SK-N-SH (cell line): ENCODE measurements around the gene HSPE1. TPM values are rescaled to one million over a fixed set of nuclear protein-coding genes. Genes with fewer than 3 reads are reported as not detected.
A peak's percentile ranks its signal among the peaks of the same experiment; 100 is the strongest.

ENCODE experiments used
- CTCF ChIA-PET: fragments of 300-600, 350-600 bp; formaldehyde crosslinking; extraction: SDS; loops from one replicate; lab custom pipeline; 2021; lab: Yijun Ruan, JAX
- POLR2A ChIA-PET: fragments of 350-600 bp; sonication (Branson Sonifier 250); formaldehyde crosslinking; extraction: SDS; loops from one replicate; lab custom pipeline; 2020; ENCODE audit warnings: antibody characterized with exemption, inconsistent platforms; lab: Yijun Ruan, JAX
- DNase-seq: peaks from one replicate; pipeline ENCODE4 v3.0.0; 2012
- H2AFZ ChIP-seq: fragments of 200-600 bp; sonication (generic); 2 replicates; pipeline ENCODE4 v1.8.1; 2016; ENCODE audit warnings: antibody characterized with exemption, mild to moderate bottlenecking, low read depth
- H3F3A ChIP-seq: fragments of 200-600 bp; sonication (generic); replicated peaks from 2 replicates; pipeline ENCODE3; 2016; ENCODE audit warnings: antibody characterized with exemption, mild to moderate bottlenecking; ENCODE audit not compliant: insufficient read depth
- H3K27ac ChIP-seq, 2 experiments: fragments of 200-500 bp in 1 of 2; fragments of 200-600 bp in 1 of 2; sonication (Bioruptor generic) in 1 of 2; sonication (generic), shearing (Covaris generic) in 1 of 2; 2 replicates each; pipeline versions ENCODE4 v1.5.1 to v1.6.1; 2014 to 2016; ENCODE audit warnings: low read depth in 2 of 2, inconsistent platforms in 1 of 2, low read length in 1 of 2, mild to moderate bottlenecking in 1 of 2, mixed read lengths in 1 of 2
- H3K27me3 ChIP-seq: fragments of 200-600 bp; sonication (generic), shearing (Covaris generic); 2 replicates; pipeline ENCODE4 v1.6.1; 2016; ENCODE audit warnings: mixed run types; ENCODE audit not compliant: insufficient read depth
- H3K36me3 ChIP-seq, 2 experiments: fragments of 200-500 bp in 1 of 2; fragments of 200-600 bp in 1 of 2; sonication (Bioruptor generic) in 1 of 2; sonication (generic) in 1 of 2; replicated peaks in 1 of 2; 2 replicates each; pipeline versions ENCODE3 to v1.5.1; 2014 to 2016; ENCODE audit warnings: low read length in 1 of 2, mild to moderate bottlenecking in 1 of 2; ENCODE audit not compliant: insufficient read depth in 2 of 2, control insufficient read depth in 1 of 2
- H3K4me1 ChIP-seq, 2 experiments: fragments of 200-500 bp in 1 of 2; fragments of 200-600 bp in 1 of 2; sonication (Bioruptor generic) in 1 of 2; sonication (generic), shearing (Covaris generic) in 1 of 2; 2 replicates each; pipeline versions ENCODE4 v1.5.1 to v1.6.1; 2014 to 2016; ENCODE audit warnings: low read depth in 1 of 2, low read length in 1 of 2, mixed run types in 1 of 2; ENCODE audit not compliant: insufficient read depth in 2 of 2, control insufficient read depth in 1 of 2
- H3K4me2 ChIP-seq: fragments of 200-600 bp; sonication (generic), shearing (Covaris generic); 2 replicates; pipeline ENCODE4 v1.6.1; 2017; ENCODE audit warnings: mixed run types
- H3K4me3 ChIP-seq, 2 experiments: fragments of 200-500 bp in 1 of 2; fragments of 200-600 bp in 1 of 2; sonication (Bioruptor generic) in 1 of 2; sonication (generic), shearing (Covaris generic) in 1 of 2; 2 replicates each; pipeline versions ENCODE4 v1.5.1 to v1.8.1; 2014 to 2016; ENCODE audit warnings: low read depth in 2 of 2, inconsistent platforms in 1 of 2, low read length in 1 of 2, mild to moderate bottlenecking in 1 of 2, mixed read lengths in 1 of 2, moderate library complexity in 1 of 2
- H3K79me2 ChIP-seq: fragments of 200-600 bp; sonication (generic); 2 replicates; pipeline ENCODE4 v1.8.1; 2017; ENCODE audit warnings: mild to moderate bottlenecking; ENCODE audit not compliant: insufficient read depth
- H3K9ac ChIP-seq: fragments of 200-600 bp; sonication (generic); 2 replicates; pipeline ENCODE4 v1.6.1; 2017; ENCODE audit warnings: mixed run types
- H3K9me2 ChIP-seq: fragments of 200-600 bp; sonication (generic); 2 replicates; pipeline ENCODE4 v1.6.1; 2017; ENCODE audit warnings: mixed run types
- H3K9me3 ChIP-seq: fragments of 200-600 bp; sonication (generic); 2 replicates; pipeline ENCODE4 v1.6.1; 2017; ENCODE audit warnings: mixed run types, mild to moderate bottlenecking, moderate library complexity
- H4K20me1 ChIP-seq: fragments of 200-600 bp; sonication (generic); 2 replicates; pipeline ENCODE4 v1.6.1; 2017; ENCODE audit warnings: mild to moderate bottlenecking, mixed run types; ENCODE audit not compliant: insufficient read depth
- ELF1 ChIP-seq: IDR thresholded peaks from 2 replicates; pipeline ENCODE4 v1.4.0; 2012
- EP300 ChIP-seq, 2 experiments: IDR thresholded peaks; 2 replicates each; pipeline versions ENCODE4 v1.4.0 to v1.6.1; 2012; ENCODE audit warnings: borderline replicate concordance in 1 of 2, low read depth in 1 of 2, low read length in 1 of 2
- EZH2phosphoT487 ChIP-seq: fragments of 200-600 bp; sonication (generic); IDR thresholded peaks from 2 replicates; pipeline ENCODE4 v1.6.1; 2017; ENCODE audit warnings: low read depth, mixed run types, mild to moderate bottlenecking, antibody characterized with exemption, moderate library complexity, borderline replicate concordance
- FOSL2 ChIP-seq: IDR thresholded peaks from 2 replicates; pipeline ENCODE4 v1.4.0; 2012; ENCODE audit warnings: low read depth, mild to moderate bottlenecking, moderate library complexity, borderline replicate concordance
- GABPA ChIP-seq: IDR thresholded peaks from 2 replicates; pipeline ENCODE4 v1.4.0; 2012; ENCODE audit warnings: low read depth, mild to moderate bottlenecking
- IRF3 ChIP-seq: fragments of 150-350 bp; IDR thresholded peaks from 2 replicates; pipeline ENCODE4 v1.6.1; 2016; ENCODE audit warnings: mild to moderate bottlenecking, low read depth, low read length
- MEF2A ChIP-seq: IDR thresholded peaks from 2 replicates; pipeline ENCODE4 v1.4.0; 2012; ENCODE audit warnings: low read depth, borderline replicate concordance
- NFIC ChIP-seq: IDR thresholded peaks from 2 replicates; pipeline ENCODE4 v1.4.0; 2012; ENCODE audit warnings: borderline replicate concordance
- NRF1 ChIP-seq: IDR thresholded peaks from 2 replicates; pipeline ENCODE4 v1.6.1; 2012; ENCODE audit warnings: low read depth, mild to moderate bottlenecking, low read length
- POLR2AphosphoS5 ChIP-seq: IDR thresholded peaks from 2 replicates; pipeline ENCODE4 v1.6.1; 2012; ENCODE audit warnings: low read depth, low read length
- RCOR1 ChIP-seq: fragments of 150-350 bp; IDR thresholded peaks from 2 replicates; pipeline ENCODE4 v1.6.1; 2017; ENCODE audit warnings: antibody characterized with exemption, low read length
- RXRA ChIP-seq: IDR thresholded peaks from 2 replicates; pipeline ENCODE4 v1.4.0; 2012; ENCODE audit warnings: low read depth, mild to moderate bottlenecking, borderline replicate concordance
- SIN3A ChIP-seq: IDR thresholded peaks from 2 replicates; pipeline ENCODE4 v1.6.1; 2012; ENCODE audit warnings: low read depth, mild to moderate bottlenecking, low read length, moderate library complexity, borderline replicate concordance
- SMC3 ChIP-seq: IDR thresholded peaks from 2 replicates; pipeline ENCODE4 v1.6.1; 2012; ENCODE audit warnings: low read depth, low read length, improper control_type of control experiment
- TCF12 ChIP-seq: IDR thresholded peaks from 2 replicates; pipeline ENCODE4 v1.4.0; 2012
- TEAD4 ChIP-seq: IDR thresholded peaks from 2 replicates; pipeline ENCODE4 v1.4.0; 2012; ENCODE audit warnings: mild to moderate bottlenecking, borderline replicate concordance; ENCODE audit not compliant: insufficient read depth
- USF1 ChIP-seq: IDR thresholded peaks from 2 replicates; pipeline ENCODE4 v1.4.0; 2012; ENCODE audit warnings: low read depth, borderline replicate concordance
- ZBTB33 ChIP-seq: IDR thresholded peaks from 2 replicates; pipeline ENCODE4 v1.4.0; 2012; ENCODE audit warnings: low read depth, borderline replicate concordance
- WGBS: methylation state at CpG from one replicate; pipeline ENCODE4 v1.1.6; 2017; ENCODE audit warnings: low lambda C conversion rate; 5-methylcytosine and 5-hydroxymethylcytosine counted together
- polyA plus RNA-seq, 3 experiments: library from polyadenylated mRNA; depleted of rRNA; stranded (reverse); fragments of >200 nt; gene quantifications; 2 replicates each; pipeline ENCODE4 v1.2.3, GENCODE V29; 2012
- TF ChIP-seq, protein P1 (sequence below): IDR thresholded peaks from 2 replicates; pipeline ENCODE4 v1.6.1; 2012; ENCODE audit warnings: mild to moderate bottlenecking, low read depth, low read length, moderate library complexity

Gene HSPE1
- polyA plus RNA-seq, 1 of the 3 experiments (the other 2 are of a cell fraction), result 130 TPM

GRCh38 chr2:197500503-197501131 lies 438 bp downstream of the HSPE1 start:
- Histone ChIP-seq H3K27me3 (no peaks in the 10 kb centered on the region), H3K27ac (peak overlapping the region; percentile 88 to 98), H3K4me1 (peaks cover 26% of the 10 kb centered on the region in 2 experiments), H3F3A (peaks cover 13% of the 10 kb centered on the region), H3K9me2 (no peaks in the 10 kb centered on the region), H3K36me3 (peaks cover 52 to 57% of the 10 kb centered on the region in 2 experiments), H3K9me3 (no peaks in the 10 kb centered on the region), H3K4me3 (peak overlapping the region; percentile 71 to 92), H3K4me2 (peak overlapping the region; percentile 90), H2AFZ (peak overlapping the region; percentile 15), H3K9ac (peak overlapping the region; percentile 73), H3K79me2 (peaks cover 84% of the 10 kb centered on the region), H4K20me1 (peaks cover 32% of the 10 kb centered on the region)
- no peak for DNase-seq
- TF ChIP-seq SIN3A, result peak; percentile 13; the same call in 1 of the 2 replicates
- peak; percentile 53 for TF ChIP-seq NRF1
- no peak for TF ChIP-seq EZH2phosphoT487
- CTCF ChIA-PET, result interaction anchor here (0.8 to 2.0 kb wide), 5 partner anchors 12 to 51 kb away, joined by 3 to 11 read pairs (median 3); partner anchors contain the start of gene MOB4
- under 1% methylated on average over 27 of the region's 30 CpGs for WGBS
- POLR2A ChIA-PET, result interaction anchor here (0.6 to 3.4 kb wide), 8 partner anchors 9 to 206 kb away, joined by 3 to 46 read pairs (median 6); partner anchors contain the start of genes COQ10B, MOB4 and SF3B1

- Histone ChIP-seq H3K9ac (no peak overlapping the region), H3K9me3 (no peaks in the 10 kb centered on the region), H3K79me2 (peaks cover 68% of the 10 kb centered on the region), H3K27ac (no peak overlapping the region), H3K4me3 (peak overlapping the region; percentile 71 to 92; a peak in 2 of 4 replicates), H2AFZ (no peak overlapping the region), H3F3A (peaks cover 16% of the 10 kb centered on the region), H3K27me3 (no peaks in the 10 kb centered on the region), H3K4me2 (peak overlapping the region; percentile 90), H3K4me1 (peaks cover 16 to 17% of the 10 kb centered on the region in 2 experiments), H3K9me2 (no peaks in the 10 kb centered on the region), H3K36me3 (peaks cover 40 to 45% of the 10 kb centered on the region in 2 experiments), H4K20me1 (peaks cover 18% of the 10 kb centered on the region)
- TF ChIP-seq TEAD4 (no peak), MEF2A (no peak), GABPA (no peak), SMC3 (no peak), NFIC (no peak), EP300 (IDR thresholded peaks at IDR 0.05; ENCODE audit: borderline replicate concordance in 1 of 2, low read depth in 1 of 2, low read length in 1 of 2) (no peak), SIN3A (no peak), POLR2AphosphoS5 (no peak), USF1 (no peak), ELF1 (no peak), RCOR1 (no peak), IRF3 (no peak), TCF12 (no peak), FOSL2 (no peak), ZBTB33 (no peak), RXRA (no peak)
- TF ChIP-seq, protein P1, sequence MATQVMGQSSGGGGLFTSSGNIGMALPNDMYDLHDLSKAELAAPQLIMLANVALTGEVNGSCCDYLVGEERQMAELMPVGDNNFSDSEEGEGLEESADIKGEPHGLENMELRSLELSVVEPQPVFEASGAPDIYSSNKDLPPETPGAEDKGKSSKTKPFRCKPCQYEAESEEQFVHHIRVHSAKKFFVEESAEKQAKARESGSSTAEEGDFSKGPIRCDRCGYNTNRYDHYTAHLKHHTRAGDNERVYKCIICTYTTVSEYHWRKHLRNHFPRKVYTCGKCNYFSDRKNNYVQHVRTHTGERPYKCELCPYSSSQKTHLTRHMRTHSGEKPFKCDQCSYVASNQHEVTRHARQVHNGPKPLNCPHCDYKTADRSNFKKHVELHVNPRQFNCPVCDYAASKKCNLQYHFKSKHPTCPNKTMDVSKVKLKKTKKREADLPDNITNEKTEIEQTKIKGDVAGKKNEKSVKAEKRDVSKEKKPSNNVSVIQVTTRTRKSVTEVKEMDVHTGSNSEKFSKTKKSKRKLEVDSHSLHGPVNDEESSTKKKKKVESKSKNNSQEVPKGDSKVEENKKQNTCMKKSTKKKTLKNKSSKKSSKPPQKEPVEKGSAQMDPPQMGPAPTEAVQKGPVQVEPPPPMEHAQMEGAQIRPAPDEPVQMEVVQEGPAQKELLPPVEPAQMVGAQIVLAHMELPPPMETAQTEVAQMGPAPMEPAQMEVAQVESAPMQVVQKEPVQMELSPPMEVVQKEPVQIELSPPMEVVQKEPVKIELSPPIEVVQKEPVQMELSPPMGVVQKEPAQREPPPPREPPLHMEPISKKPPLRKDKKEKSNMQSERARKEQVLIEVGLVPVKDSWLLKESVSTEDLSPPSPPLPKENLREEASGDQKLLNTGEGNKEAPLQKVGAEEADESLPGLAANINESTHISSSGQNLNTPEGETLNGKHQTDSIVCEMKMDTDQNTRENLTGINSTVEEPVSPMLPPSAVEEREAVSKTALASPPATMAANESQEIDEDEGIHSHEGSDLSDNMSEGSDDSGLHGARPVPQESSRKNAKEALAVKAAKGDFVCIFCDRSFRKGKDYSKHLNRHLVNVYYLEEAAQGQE, result no peak
- no peak for DNase-seq
- CTCF ChIA-PET, result interaction anchor here (0.9 to 1.2 kb wide), 2 partner anchors 11 to 205 kb away, joined by 3 read pairs; no protein-coding TSS in a partner anchor
- POLR2A ChIA-PET, result interaction anchor here (0.6 to 1.1 kb wide), 3 partner anchors 11 to 14 kb away, joined by 3 read pairs; no protein-coding TSS in a partner anchor
- WGBS, result 53% methylated on average over 4 of the region's 4 CpGs
Measured at GRCh38 chr2:197502201-197502600, 2.0 kb downstream of the HSPE1 start.
